HG02623 (cell line): ENCODE results near the gene RBKS.
A peak's percentile ranks its signal among the peaks of the same experiment; 100 is the strongest.

ENCODE experiments used
- ATAC-seq: cut with Tn5 transposase; IDR thresholded peaks from one replicate; pipeline ENCODE4 v1.9.1; 2021; ENCODE audit warnings: moderate library complexity; ENCODE audit not compliant: unreplicated experiment

RBKS gene

GRCh38 chr2:27890146-27890923, at the start of gene RBKS, which contains the start of gene BABAM2:
RBKS (minus strand) TSS chr2:27890387; CDS start chr2:27890345, 42 bp downstream.
BABAM2 (plus strand) TSS chr2:27890729; CDS start chr2:27894557, 3,828 bp downstream.
- peak; percentile 75 for ATAC-seq

DNA sequence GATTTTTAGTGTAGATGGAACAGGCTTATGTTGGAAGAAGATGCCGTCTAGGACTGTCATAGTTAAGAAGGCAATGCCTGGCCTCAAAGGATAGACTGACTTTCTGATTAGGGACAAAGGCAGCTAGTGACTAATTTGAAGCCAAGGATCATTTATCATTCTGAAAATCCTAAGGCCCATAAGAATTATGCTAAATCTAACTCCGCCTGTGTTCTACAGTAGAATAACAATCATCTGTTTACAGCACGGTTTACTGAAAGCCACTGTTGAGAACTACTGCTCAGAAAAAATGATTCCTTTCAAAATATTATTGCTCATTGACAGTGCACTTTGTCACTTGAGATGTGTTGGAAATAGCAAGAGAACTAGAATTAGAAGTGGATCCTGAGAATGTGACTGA, 44.8 kb upstream of the RBKS start:
- no peak for ATAC-seq

DNA sequence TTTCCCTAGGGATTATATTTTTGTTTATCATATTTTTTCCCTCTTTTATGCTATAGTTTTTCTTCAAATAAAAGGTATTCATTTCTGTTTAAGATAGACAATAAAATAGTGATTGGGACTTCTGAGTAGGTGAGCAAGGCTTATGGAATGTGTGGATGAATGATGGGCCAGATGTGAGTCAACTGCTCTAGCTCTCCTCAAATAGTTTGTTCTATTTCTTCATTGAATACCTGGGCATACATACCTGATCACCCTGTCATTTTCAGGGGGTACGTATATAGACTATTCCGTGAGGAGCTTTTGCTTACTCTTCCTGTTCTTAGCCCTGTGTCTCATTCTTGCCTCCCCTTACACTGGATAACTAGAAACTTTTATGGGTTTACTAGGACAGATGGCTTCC, 42.2 kb upstream of the RBKS start:
- no peak for ATAC-seq

- ATAC-seq, result no peak
Measured at GRCh38 chr2:27931361-27931950, 41.3 kb upstream of the RBKS start.

DNA sequence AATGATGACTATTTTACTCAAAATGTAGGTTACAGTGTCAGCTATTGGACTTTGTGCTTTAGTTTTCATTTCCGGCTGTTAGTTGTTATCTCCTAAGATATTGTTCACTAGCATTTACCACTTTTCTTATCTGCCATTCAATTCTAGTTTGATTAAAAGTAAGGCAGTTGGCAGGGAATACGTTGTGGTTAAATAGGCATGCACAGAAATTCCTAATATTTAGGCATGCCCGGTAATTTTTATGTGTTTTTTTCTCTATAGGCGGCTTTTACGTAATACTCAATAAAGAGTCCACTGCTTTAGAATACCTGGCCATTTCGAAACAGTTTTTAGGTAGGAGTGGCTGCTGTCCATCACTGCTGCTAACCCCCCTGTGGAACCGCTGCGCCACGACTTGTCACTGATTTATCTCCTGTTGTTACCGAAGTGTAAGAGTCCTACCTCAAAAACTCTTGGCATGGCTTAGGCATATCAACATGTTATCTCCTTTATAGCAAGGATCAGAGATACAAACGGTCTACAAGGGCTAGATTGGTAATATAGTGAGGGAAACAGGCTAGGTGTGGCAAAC, 39.8 kb upstream of the RBKS start:
- ATAC-seq, result no peak

GRCh38 chr2:27925766-27926472, 35.7 kb upstream of the RBKS start:
- ATAC-seq, result no peak

DNA sequence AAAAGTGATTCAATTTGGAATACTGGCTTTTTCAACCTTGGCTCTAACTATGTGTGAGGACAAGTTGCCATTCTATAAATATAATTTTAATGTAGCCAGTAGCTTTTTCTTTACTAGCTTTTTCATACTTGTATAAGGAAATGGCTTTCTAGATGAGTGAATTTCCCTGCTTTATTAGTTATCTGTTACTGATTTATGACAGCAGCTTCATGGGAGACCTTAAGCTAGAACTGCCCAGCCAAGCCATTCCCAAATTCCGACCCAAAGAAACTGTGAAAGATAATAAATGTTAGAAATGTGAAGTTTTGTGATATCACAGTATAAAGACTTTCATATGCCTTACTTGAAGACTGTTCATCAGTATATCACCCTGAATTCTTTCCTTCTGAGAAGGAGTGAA, 32.7 kb upstream of the RBKS start:
- no peak for ATAC-seq

- ATAC-seq, result no peak
Measured at GRCh38 chr2:27921880-27922547, 31.8 kb upstream of the RBKS start.

- ATAC-seq, result no peak
Measured at GRCh38 chr2:27921424-27921823, 31.2 kb upstream of the RBKS start.

GRCh38 chr2:27920148-27920885, 30.1 kb upstream of the RBKS start:
- no peak for ATAC-seq

- no peak for ATAC-seq
Measured at GRCh38 chr2:27916293-27916995, 26.3 kb upstream of the RBKS start.

DNA sequence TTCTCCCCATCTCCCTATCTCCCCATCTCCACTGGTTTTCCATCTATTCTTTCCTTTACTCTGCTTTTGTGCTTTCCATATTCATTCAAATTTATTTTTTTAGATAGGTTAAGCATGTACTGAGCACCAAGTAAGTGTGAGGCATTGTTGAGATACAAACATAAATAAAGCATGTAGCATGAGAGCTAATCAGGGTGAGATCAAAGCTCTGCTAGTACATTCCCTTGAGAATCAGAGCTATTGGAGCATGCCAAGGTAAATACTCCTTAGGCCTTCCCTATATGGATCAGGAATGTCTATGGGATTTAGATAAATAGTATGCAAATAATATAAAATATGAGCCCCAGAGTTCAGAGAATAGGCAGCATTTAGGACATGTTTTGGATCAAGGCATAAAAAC, 25.7 kb upstream of the RBKS start:
- ATAC-seq, result no peak

- ATAC-seq, result no peak
Measured at GRCh38 chr2:27915191-27915590, 25.0 kb upstream of the RBKS start.

DNA sequence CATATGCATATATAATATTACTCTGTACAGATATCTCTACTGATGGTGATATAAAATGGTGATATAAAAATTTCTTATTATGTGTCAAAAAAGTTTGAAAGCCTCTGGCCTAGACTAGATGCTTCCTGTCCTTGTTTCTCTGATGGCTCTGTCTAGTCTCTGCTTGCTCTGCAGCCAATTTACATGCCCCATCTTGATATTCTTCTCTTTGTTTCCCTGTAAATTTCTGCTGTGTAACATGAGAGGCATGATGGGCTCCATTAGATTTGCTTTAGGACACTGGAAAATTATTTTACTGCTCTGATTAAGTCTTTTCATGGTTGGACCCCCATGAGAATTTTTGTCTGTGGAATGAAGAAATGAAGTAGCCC, 24.6 kb upstream of the RBKS start:
- no peak for ATAC-seq

GRCh38 chr2:27914041-27914804, 24.0 kb upstream of the RBKS start:
- no peak for ATAC-seq

DNA sequence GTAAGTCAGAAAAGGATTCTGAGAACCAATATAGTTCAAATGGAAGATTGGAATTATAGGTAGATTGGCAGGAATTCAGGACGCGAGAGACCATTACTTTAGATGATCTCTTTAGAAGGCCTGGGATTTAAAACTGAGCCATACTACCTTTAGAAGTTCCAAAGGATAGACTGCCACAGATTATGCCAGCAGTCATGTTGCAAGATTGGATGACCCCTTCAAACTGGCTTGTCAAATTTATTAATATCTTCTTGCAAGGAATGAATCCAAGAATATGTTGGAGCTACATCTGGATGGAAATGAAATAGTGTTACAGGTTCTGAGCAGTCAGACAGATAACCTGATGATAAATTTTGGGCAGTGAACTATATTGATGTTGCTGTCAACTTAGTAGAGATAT, 22.3 kb upstream of the RBKS start:
- ATAC-seq, result no peak

- no peak for ATAC-seq
Measured at GRCh38 chr2:27911458-27912210, 21.4 kb upstream of the RBKS start.

DNA sequence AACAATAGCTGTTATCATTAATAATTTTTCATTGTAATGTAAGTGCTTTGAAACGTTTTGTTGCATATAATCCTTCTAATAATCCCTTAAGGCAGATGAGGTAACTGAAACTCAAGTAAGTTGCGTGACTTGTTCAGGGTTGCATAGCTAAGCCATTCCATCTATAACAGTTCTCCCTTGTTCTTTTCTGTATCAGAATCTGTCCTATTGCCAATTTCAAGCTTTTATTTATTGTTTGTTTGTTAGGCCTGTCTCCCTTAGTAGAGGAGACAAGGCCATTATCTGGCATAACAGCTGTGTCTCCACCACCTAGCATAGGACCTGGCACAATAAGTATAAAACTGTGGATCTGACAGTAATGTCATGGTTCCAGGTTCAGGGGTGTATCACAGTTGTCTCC, 19.7 kb upstream of the RBKS start:
- ATAC-seq, result no peak
